ENCODE data around the gene TRANK1.

Gene TRANK1

GRCh38 chr3:36837089-36837488 is 107.8 kb downstream of the TRANK1 start:
- DNase-seq, result no peak

GRCh38 chr3:36833160-36833814 is 111.6 kb downstream of the TRANK1 start:
- DNase-seq, result no peak

DNA sequence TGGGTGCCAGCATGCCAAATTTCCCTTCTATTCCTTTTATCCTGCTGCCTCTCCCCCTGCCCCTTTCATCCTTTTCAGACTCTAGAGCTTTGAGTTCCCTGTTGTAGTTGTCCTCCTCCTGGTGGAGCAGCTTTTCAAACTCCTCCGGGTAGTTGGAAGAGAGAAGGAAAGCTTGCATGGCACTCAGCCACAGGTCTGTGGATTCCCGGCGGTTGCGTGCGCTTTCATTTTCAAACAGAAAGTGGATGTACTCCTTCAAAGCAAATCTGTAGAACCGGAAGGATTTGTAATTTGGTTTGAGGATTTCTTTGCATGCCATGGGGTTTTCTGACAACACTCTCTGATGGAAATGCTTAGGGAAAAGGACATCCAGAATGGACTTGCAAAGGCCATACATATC is 112.4 kb downstream of the TRANK1 start:
- no peak for DNase-seq

- DNase-seq, result no peak
Measured at GRCh38 chr3:36827133-36827532, 117.7 kb downstream of the TRANK1 start.

- no peak for DNase-seq
Measured at GRCh38 chr3:36826240-36826639, 118.6 kb downstream of the TRANK1 start.

DNA sequence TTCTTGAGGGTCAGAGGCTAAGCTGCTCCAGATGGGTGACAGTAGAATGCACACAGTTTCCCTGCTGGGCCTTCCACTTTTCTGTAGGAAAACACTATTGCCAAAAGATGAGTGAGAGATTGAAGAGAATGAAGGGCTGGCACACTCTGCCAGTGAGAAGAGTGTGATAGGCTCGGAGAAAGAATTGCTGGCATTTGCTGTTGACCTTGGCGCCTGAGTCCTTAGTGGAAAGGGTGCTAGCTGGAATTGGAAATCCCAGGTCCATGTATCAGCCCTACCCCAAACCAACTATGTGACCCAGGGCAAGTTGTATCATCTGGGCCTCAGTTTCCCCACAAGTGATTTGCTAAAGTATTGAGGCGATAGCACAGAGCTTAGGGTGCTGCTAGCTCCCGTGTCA is 120.4 kb downstream of the TRANK1 start:
- no peak for DNase-seq

DNA sequence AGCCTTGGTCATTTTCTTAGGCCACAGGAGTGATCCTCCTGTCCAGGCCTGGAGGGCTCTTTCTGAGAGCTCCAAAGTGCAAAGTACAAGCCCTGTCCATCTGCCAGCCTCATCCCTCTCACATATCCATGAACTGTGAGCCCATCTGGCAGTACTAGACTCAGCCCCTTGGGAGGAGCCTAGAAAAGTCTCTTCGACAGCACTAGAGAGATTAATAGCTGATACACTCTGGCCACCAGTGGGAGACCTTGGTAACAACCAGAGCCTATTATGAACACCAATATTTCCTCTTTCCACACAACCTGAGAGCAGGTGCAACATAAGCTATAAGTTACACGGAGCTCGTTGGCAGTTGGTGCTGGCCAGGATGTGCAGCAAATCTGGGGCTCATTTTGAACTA is 121.0 kb downstream of the TRANK1 start:
- no peak for DNase-seq

DNA sequence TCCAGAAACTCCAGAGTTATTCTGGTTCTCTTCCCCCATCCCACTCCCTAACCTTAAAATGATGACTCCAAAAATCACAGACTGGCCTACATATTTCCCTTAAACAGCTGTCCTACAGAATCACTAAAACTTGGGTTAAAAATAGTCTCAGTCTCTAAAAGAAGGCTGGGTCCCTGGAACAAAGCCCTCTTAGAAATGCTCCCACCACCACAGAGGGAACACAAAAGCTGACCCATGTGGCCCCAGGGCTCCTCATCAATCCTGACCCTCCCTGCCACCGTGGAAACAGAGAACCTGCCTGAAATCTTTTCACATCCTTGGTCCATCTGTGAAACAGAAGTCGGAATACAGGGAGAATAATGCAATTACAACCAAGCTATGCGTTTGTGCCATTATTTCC is 124.8 kb downstream of the TRANK1 start:
- DNase-seq, result no peak

DNA sequence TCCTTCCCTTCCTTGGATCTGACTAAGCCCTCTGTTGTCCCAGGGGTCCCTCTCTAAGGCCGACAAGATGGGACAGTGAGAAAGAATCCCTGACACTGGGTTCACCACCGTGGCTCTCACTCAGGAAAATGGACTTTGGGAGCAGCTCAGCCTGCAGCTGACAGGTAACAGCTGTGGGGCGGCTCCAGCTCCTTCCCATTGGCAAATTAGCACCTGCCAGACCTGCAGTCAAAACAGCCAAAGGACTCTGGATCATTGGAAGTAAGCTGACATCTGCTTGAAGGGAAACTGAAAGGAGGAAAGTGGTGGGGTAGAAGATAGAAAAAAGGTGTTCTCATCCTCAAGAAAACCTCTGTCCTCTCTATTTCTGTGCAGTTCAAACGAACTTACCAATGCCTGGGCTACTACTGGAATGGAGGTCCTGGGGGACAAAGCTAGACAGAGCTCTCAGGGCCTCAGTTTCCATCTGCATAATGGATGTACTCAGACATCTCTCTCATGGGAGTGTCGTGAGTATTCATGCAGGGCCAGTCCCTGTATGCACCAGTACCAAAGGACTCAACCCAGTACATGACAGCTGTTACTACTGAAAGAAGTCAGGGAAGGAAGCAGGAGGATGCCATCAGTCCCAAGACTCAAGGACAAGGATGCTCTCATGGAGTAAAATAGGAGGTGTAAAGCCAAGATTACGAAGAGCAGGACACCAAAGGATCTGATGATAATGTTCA is 126.9 kb downstream of the TRANK1 start:
- no peak for DNase-seq

- DNase-seq, result no peak
Measured at GRCh38 chr3:36815375-36815774, 129.5 kb downstream of the TRANK1 start.

DNA sequence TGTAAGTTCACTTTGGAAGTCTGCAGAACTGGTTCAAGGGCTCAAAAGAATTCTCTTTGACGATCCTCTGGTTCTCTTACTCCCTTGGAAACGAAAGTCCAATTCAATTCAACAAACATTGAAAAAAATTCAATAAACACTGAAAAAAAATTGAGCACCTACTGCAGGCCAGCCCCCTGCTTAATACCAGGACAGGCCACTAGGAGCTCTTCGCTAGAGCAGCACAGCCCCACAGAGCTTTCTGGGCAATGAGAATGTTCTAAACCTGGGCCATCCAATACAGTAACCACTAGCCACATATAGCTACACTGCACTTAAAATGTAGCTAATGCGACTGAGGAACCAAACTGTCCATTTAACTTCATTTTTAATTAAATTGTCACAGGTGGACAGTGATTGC is 130.1 kb downstream of the TRANK1 start:
- no peak for DNase-seq

DNA sequence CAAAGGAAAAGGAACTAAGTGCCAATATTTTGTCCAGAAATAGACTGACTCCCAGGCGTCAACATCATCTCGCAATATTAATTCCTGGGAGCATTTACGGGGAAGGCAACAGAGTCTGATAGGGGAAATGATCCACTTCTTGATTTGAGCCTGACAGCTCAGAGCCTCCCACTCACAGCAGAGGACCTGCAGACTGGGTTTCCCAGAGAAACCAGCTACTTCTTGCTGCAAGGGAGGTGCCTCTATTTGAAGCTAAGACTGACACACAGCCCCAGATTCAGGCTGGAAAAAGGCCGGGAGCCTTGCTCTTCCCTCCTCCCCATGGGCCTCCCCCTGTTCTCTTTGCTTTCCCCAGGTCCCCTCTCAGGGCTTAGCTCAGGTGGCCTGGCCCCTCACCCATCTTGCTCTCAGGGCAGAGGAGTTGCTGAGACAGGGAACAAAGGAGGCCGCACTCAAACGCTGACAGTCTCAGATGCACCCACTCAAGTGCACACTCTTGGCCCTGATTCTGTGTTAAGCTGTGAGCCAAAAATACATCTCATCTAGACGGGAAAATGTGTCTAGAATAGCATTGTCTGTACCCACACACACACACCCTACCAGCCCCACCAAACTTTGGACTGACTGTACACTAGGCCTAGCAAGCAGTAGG is 130.7 kb downstream of the TRANK1 start:
- DNase-seq, result no peak

- no peak for DNase-seq
Measured at GRCh38 chr3:36813305-36813704, 131.5 kb downstream of the TRANK1 start.

- DNase-seq, result no peak
Measured at GRCh38 chr3:36812240-36812639, 132.6 kb downstream of the TRANK1 start.

DNA sequence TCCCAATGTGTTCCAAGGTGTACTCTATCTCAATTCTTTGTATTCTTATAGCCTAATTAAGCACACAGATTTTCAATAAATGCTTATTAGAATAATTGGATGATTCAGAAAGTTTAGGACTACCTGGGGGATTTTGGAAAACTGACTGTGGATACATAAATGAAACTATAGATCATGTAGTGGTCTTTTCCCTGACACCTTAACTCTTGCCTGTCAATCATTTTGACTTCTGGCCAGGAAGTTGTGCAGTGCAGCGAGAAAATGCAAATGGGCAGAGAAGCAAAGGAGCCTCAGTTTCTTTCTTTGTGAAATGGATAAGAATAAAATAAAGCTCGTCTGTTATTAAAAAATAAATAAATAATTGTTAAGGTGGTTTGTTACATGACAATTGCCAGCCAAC is 133.1 kb downstream of the TRANK1 start:
- DNase-seq, result no peak

DNA sequence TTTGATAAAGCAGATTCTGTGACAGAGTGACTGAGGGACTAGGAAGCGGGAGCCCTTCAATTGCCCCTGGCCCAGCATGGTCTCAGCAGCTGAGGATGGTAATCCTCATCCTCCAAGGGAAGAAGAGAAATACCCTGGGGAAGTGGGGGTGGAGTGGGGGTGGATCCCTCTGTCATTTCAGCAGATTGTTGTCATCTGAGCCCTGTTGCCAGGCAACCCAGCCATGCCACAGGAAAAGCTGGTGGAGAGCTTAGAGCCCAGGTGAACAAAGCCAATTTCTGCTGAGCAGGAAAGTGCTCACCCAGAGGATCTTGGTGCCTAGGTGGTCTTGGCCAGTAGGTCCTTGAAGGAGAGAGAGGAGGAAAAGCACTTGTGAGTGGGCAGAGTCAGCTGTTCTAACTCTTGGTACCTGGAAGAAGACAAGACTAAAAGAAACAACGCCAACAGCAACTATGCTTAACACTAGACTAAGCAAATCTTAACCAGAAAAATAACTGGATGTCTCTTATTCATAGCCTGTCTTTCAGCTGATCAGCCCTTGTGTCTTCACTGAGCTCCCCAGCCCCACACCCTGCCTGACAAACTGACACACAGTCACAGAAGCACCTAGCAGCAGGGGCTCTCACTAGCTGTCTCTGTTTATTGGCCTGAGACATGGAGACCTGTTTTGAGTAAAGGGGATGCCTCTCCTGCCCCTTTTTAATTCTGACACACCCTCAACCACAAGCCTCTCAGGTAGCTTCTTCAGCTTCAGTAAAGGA is 140.4 kb downstream of the TRANK1 start:
- DNase-seq, result no peak

DNA sequence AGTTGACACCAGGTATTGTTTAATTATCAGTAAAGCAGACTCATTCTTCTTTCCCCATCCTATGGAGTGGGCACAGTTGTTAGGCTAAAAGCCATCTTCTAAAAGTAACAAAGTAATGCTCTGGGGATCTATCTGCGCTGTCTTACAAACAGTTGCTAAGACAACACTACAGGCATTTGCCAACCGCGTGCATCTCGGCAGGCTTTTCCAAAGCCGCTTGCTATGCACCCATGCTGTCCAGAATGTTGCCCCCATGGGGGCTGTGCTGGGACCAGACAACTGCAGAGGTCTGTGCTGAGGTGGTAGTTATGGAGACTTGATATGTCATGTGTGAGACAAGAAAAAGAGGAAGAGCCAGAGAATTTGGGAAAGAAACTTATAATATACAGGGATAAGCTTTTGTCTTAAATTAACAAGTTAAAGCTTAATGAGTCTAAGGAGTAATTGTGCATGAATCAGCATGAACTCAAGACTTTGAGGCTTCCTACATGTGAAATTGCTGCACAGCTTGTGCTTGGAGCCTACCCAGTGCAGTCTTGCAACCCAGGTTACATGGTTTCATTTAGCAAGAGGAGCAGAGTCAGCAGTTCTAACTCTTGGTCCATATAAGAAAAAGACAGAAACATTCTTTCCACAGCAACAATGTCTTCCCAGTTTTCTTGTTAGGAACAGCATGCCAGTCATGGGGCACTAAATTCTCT is 141.6 kb downstream of the TRANK1 start:
- DNase-seq, result no peak

GRCh38 chr3:36800533-36801116 is 144.2 kb downstream of the TRANK1 start:
- DNase-seq, result no peak

DNA sequence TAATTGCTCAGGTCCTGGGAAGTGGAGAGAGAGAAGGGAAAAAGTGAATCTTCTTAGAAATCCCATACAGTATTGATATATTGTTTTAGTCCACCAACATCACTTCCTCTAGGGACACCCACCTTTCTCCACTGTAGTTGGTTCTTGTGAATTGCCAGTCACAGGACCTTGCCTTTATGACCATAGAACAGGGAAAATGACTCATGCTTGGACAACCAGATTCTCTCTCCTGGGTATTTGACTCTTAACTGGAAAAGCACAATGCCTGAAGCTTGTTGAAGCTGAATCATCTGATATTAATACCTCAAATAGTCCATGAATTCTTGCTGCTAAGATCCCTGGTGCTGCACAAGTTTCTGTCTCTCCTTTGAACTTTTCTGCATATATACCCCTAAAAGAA is 148.0 kb downstream of the TRANK1 start:
- no peak for DNase-seq

GRCh38 chr3:36796161-36796560 is 148.7 kb downstream of the TRANK1 start:
- DNase-seq, result no peak

- no peak for DNase-seq
Measured at GRCh38 chr3:36795622-36796021, 149.2 kb downstream of the TRANK1 start.

GRCh38 chr3:36792342-36792741 is 152.5 kb downstream of the TRANK1 start:
- DNase-seq, result no peak

All from left hindlimb (tissue), 1 donor.